Suprapubic skin (tissue), 3 donors: ENCODE data around the gene GAB1.

Source experiments
- POLR2A ChIP-seq, 2 donors: fragments of 450-650 bp; IDR thresholded peaks; one replicate each; pipeline ENCODE4 v1.6.1; 2017; ENCODE audit warnings: antibody characterized with exemption in 2 of 2, mild to moderate bottlenecking in 2 of 2, moderate library complexity in 2 of 2
- TF ChIP-seq, protein P1 (sequence below), 2 donors: fragments of 200-600 bp in 1 of 2; fragments of 450-650 bp in 1 of 2; sonication (generic) in 1 of 2; IDR thresholded peaks; one replicate each; pipeline ENCODE4 v1.5.1; 2016 to 2019; ENCODE audit warnings: antibody characterized with exemption in 2 of 2, mild to moderate bottlenecking in 1 of 2, moderate library complexity in 1 of 2

- TF ChIP-seq, protein P1, sequence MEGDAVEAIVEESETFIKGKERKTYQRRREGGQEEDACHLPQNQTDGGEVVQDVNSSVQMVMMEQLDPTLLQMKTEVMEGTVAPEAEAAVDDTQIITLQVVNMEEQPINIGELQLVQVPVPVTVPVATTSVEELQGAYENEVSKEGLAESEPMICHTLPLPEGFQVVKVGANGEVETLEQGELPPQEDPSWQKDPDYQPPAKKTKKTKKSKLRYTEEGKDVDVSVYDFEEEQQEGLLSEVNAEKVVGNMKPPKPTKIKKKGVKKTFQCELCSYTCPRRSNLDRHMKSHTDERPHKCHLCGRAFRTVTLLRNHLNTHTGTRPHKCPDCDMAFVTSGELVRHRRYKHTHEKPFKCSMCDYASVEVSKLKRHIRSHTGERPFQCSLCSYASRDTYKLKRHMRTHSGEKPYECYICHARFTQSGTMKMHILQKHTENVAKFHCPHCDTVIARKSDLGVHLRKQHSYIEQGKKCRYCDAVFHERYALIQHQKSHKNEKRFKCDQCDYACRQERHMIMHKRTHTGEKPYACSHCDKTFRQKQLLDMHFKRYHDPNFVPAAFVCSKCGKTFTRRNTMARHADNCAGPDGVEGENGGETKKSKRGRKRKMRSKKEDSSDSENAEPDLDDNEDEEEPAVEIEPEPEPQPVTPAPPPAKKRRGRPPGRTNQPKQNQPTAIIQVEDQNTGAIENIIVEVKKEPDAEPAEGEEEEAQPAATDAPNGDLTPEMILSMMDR (IDR thresholded peaks at IDR 0.05), result no peak
- TF ChIP-seq POLR2A (IDR thresholded peaks at IDR 0.05), result no peak
These were observed 15.2 kb downstream of the GAB1 start for GRCh38 chr4:143351774-143352451.
